Fibroblast of mammary gland (primary cell): ENCODE data around the gene PPP4R4.

Experiments used
- DNase-seq: peaks from one replicate; pipeline ENCODE4 v3.0.0-alpha.2; 2010; ENCODE audit warnings: low read depth
- H3K4me3 ChIP-seq: 2 replicates; pipeline ENCODE4 v1.5.1; 2011; ENCODE audit warnings: low read depth, mild to moderate bottlenecking, low read length, moderate library complexity; ENCODE audit not compliant: control insufficient read depth
- TF ChIP-seq, protein P1 (sequence below): conservative IDR thresholded peaks from 2 replicates; pipeline ENCODE4 v1.5.1; 2011; ENCODE audit warnings: low read depth, low read length, inconsistent platforms; ENCODE audit not compliant: control insufficient read depth, insufficient read depth

PPP4R4 gene

DNA sequence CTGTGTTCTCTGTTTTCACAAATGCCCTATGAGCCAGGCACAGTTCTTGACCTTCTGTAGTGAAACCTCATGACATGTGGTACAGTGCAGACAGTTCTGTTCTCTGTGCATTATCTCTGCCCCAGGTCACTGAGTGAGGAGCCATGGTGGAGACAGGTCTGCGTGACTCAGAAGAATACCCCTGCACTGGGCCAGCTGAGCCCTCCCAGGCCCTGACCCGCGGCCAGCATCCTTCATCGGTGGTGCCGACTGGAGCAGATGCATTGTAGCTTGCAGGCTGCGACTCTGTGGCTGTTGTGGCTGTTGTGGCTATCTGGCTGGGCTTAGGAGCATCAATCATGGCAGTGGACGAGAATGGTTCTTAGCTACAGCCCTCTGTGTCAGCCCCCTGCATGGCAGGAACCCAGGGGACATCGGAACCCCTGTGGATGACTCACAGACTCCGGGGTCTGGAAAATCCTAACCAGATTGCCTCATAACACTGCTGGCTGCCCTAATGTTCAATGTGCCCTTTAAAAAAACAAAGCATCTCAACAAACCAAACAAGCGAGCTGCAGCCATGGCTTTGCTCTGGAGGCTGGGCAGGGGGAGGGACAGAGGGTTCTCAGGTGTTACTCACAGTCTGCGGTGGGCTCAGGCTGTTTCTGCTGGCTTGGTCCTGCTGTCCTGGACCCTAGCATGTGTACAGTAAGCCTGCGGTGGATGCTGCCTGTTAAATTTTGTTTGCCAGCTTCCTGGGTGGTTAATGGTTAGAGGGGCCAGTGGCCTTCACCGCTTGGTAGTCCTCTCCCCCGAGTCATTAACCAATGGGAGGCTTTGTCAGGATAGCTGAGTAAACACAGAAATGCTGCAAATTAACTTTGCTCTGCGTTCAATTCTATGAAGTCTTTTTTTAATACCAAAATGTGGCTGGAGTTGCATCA lies 148.8 kb downstream of the PPP4R4 start, which contains the start of gene SERPINA6:
TSS of gene SERPINA6 (minus strand) at position 689 of the 923 bp plus-strand sequence. CDS start 8,688 bp downstream, outside the sequence.
- peak; percentile 78 for DNase-seq
- TF ChIP-seq, protein P1, sequence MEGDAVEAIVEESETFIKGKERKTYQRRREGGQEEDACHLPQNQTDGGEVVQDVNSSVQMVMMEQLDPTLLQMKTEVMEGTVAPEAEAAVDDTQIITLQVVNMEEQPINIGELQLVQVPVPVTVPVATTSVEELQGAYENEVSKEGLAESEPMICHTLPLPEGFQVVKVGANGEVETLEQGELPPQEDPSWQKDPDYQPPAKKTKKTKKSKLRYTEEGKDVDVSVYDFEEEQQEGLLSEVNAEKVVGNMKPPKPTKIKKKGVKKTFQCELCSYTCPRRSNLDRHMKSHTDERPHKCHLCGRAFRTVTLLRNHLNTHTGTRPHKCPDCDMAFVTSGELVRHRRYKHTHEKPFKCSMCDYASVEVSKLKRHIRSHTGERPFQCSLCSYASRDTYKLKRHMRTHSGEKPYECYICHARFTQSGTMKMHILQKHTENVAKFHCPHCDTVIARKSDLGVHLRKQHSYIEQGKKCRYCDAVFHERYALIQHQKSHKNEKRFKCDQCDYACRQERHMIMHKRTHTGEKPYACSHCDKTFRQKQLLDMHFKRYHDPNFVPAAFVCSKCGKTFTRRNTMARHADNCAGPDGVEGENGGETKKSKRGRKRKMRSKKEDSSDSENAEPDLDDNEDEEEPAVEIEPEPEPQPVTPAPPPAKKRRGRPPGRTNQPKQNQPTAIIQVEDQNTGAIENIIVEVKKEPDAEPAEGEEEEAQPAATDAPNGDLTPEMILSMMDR: no peak
- no peak within 1 kb of the TSS for H3K4me3 ChIP-seq

DNA sequence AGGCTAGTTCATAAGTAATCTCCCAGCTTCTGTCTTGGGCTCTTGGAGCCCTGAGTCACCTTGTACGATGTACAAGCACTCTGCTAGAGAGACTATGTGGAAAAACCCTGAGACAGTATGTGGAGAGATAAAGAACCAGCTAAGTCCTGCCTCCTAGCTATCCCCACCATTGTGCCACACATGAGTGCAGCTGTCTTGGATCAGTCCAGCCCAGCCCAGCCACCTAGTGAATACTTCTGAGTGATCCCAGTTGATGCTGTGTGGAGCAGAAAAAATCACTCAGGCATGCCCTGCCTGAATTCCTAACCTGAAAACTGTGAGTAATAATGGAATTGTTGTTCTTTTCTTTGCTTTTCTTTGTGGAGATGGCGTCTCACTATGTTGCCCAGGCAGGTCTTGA lies 154.1 kb downstream of the PPP4R4 start:
- H3K4me3 ChIP-seq: no peak overlapping the region
- TF ChIP-seq, protein P1: no peak
- DNase-seq: no peak
